T-cell (primary cell): ENCODE data around the gene SHISAL1. TPM values are rescaled to one million over a fixed set of nuclear protein-coding genes. Genes with fewer than 3 reads are reported as not detected.

Experiments
- ATAC-seq, 4 experiments: fragments of 200-7000 bp in 3 of 4; fragments of 150-1000 bp in 1 of 4; cut with Tn5 transposase; replicated peaks in 1 of 4; 1 replicate in 3 of 4; 2 replicates in 1 of 4; pipeline ENCODE4 v1.10.0; 2021; ENCODE audit warnings: moderate library complexity in 3 of 4, mild to moderate bottlenecking in 2 of 4, moderate number of reproducible peaks in 1 of 4
- CTCF ChIA-PET, 2 donors: fragments of 300-600 bp; sonication (Branson Sonifier 250); formaldehyde crosslinking; loops; one replicate each; lab custom pipeline; 2022; ENCODE audit warnings: antibody characterized with exemption in 2 of 2; lab: Charles Lee
- POLR2A ChIA-PET, 2 donors: fragments of 300-600 bp; sonication (Branson Sonifier 250); formaldehyde crosslinking; loops; one replicate each; lab custom pipeline; 2022; ENCODE audit warnings: antibody characterized with exemption in 2 of 2; lab: Charles Lee
- DNase-seq, 35 experiments: peaks; one replicate each; pipeline versions ENCODE4 v3.0.0 to v3.0.0-alpha.2; 2013 to 2023
- H3K27ac ChIP-seq: one replicate; pipeline ENCODE4 v1.5.1; 2013; ENCODE audit warnings: low read length
- H3K27me3 ChIP-seq, 2 experiments: replicated peaks in 1 of 2; 1 replicate in 1 of 2; 2 replicates in 1 of 2; pipeline versions ENCODE4 v1.6.1 to v1.7.0; 2013; ENCODE audit warnings: low read length in 1 of 2, mixed read lengths in 1 of 2; ENCODE audit not compliant: control insufficient read depth in 2 of 2, insufficient read depth in 2 of 2; ENCODE audit errors: extremely low read depth in 1 of 2
- H3K36me3 ChIP-seq, 2 donors: 1 replicate in 1 of 2; 2 replicates in 1 of 2; pipeline versions ENCODE4 v1.6.1 to v1.7.0; 2013; ENCODE audit warnings: low read length in 1 of 2; ENCODE audit not compliant: control insufficient read depth in 2 of 2, insufficient read depth in 1 of 2; ENCODE audit errors: extremely low read depth in 1 of 2
- H3K4me1 ChIP-seq, 2 experiments: 1 replicate in 1 of 2; 2 replicates in 1 of 2; pipeline versions ENCODE4 v1.6.1 to v1.7.0; 2013; ENCODE audit warnings: low read length in 2 of 2, mixed read lengths in 1 of 2; ENCODE audit not compliant: insufficient read depth in 2 of 2, control insufficient read depth in 1 of 2; ENCODE audit errors: extremely low read depth in 1 of 2
- H3K4me3 ChIP-seq, 2 donors: 1 replicate in 1 of 2; 2 replicates in 1 of 2; pipeline versions ENCODE4 v1.5.1 to v1.7.0; 2013; ENCODE audit warnings: mild to moderate bottlenecking in 2 of 2, low read length in 1 of 2, moderate library complexity in 1 of 2; ENCODE audit not compliant: control insufficient read depth in 1 of 2; ENCODE audit errors: extremely low read depth in 1 of 2
- H3K9me3 ChIP-seq: 2 replicates; pipeline ENCODE4 v1.7.0; 2013
- H3K27ac Mint-ChIP-seq, 2 donors: one replicate each; pipeline ENCODE4 v1.8.0; 2020 to 2021; ENCODE audit warnings: mild to moderate bottlenecking in 2 of 2, mixed read lengths in 2 of 2
- H3K27me3 Mint-ChIP-seq, 2 donors: one replicate each; pipeline ENCODE4 v1.8.0; 2021 to 2022; ENCODE audit warnings: mixed read lengths in 2 of 2
- H3K36me3 Mint-ChIP-seq: one replicate; pipeline ENCODE4 v1.8.0; 2021; ENCODE audit warnings: mixed read lengths
- H3K4me1 Mint-ChIP-seq, 3 donors: one replicate each; pipeline ENCODE4 v1.8.0; 2020 to 2022; ENCODE audit warnings: mixed read lengths in 3 of 3, mild to moderate bottlenecking in 1 of 3
- H3K4me3 Mint-ChIP-seq, 3 donors: one replicate each; pipeline ENCODE4 v1.8.0; 2020 to 2022; ENCODE audit warnings: mild to moderate bottlenecking in 3 of 3, mixed read lengths in 3 of 3, moderate library complexity in 3 of 3
- H3K9me3 Mint-ChIP-seq, 3 donors: one replicate each; pipeline ENCODE4 v1.8.0; 2020 to 2022; ENCODE audit warnings: mixed read lengths in 3 of 3
- WGBS: methylation state at CpG from one replicate; pipeline ENCODE4 v1.1.5; 2013; ENCODE audit warnings: missing lambda C conversion rate; ENCODE audit not compliant: insufficient coverage; 5-methylcytosine and 5-hydroxymethylcytosine counted together
- total RNA-seq, 35 experiments: library from RNA in 6 of 35; stranded (reverse) in 6 of 35; fragments of 120-200 nt in 1 of 35; gene quantifications; one replicate each; pipeline versions ENCODE4 v1.2.1 to v1.2.4 and lab custom pipeline; 2013 to 2026

SHISAL1 gene
- total RNA-seq, 5 donors from 2014 or later (not counting 1 experiment from before 2014, with no cell fraction given): 0.03 to 0.06 TPM; not detected in 3

- no peaks in the 10 kb centered on the region for H3K36me3 Mint-ChIP-seq
- H3K9me3 Mint-ChIP-seq: no peaks in the 10 kb centered on the region
- Histone ChIP-seq H3K27me3 (peaks cover 0 to 12% of the 10 kb centered on the region in 2 experiments), H3K4me1 (peaks cover under 1 to 10% of the 10 kb centered on the region in 2 experiments), H3K4me3 (no peak overlapping the region), H3K36me3 (no peaks in the 10 kb centered on the region), H3K27ac (no peak overlapping the region), H3K9me3 (no peaks in the 10 kb centered on the region)
- DNase-seq: no peak
- H3K4me1 Mint-ChIP-seq: peaks cover 5 to 6% (median 6%) of the 10 kb centered on the region in 3 donors
- ChIA-PET CTCF (no interaction called here), POLR2A (no interaction called here)
- no peak overlapping the region for H3K4me3 Mint-ChIP-seq
- H3K27me3 Mint-ChIP-seq: peaks cover 8 to 13% of the 10 kb centered on the region in 2 donors
- no CpG with 5 or more reads among the region's 9 CpGs for WGBS
- no peak overlapping the region for H3K27ac Mint-ChIP-seq
- ATAC-seq: no peak
Measured at GRCh38 chr22:44319685-44320084, 6.9 kb upstream of the SHISAL1 start.

GRCh38 chr22:44318751-44319150 is 6.0 kb upstream of the SHISAL1 start:
- Histone ChIP-seq H3K4me3 (no peak overlapping the region), H3K36me3 (no peaks in the 10 kb centered on the region), H3K9me3 (no peaks in the 10 kb centered on the region), H3K4me1 (peaks cover 6 to 18% of the 10 kb centered on the region in 2 experiments), H3K27me3 (peaks cover 0 to 10% of the 10 kb centered on the region in 2 experiments), H3K27ac (no peak overlapping the region)
- Mint-ChIP-seq H3K27ac (no peak overlapping the region), H3K36me3 (no peaks in the 10 kb centered on the region), H3K4me1 (peaks cover 11 to 14% (median 11%) of the 10 kb centered on the region in 3 donors), H3K4me3 (no peak overlapping the region), H3K27me3 (peaks cover 5 to 9% of the 10 kb centered on the region in 2 donors), H3K9me3 (no peaks in the 10 kb centered on the region)
- CTCF ChIA-PET: no interaction called here
- ATAC-seq (no peak), DNase-seq (no peak)
- POLR2A ChIA-PET: no interaction called here
- WGBS: 81% methylated on average over 9 of the region's 9 CpGs

- no peak for ATAC-seq
- no peaks in the 10 kb centered on the region for H3K36me3 Mint-ChIP-seq
- Histone ChIP-seq H3K27me3 (peaks cover 0 to 13% of the 10 kb centered on the region in 2 experiments), H3K4me3 (no peak overlapping the region), H3K27ac (no peak overlapping the region), H3K9me3 (no peaks in the 10 kb centered on the region), H3K4me1 (peaks cover 6 to 25% of the 10 kb centered on the region in 2 experiments), H3K36me3 (no peaks in the 10 kb centered on the region)
- ChIA-PET CTCF (no interaction called here), POLR2A (no interaction called here)
- no peak overlapping the region for H3K27ac Mint-ChIP-seq
- WGBS: 93% methylated on average over 10 of the region's 17 CpGs
- peaks cover 11 to 15% (median 11%) of the 10 kb centered on the region in 3 donors for H3K4me1 Mint-ChIP-seq
- no peaks in the 10 kb centered on the region for H3K9me3 Mint-ChIP-seq
- DNase-seq: no peak
- H3K4me3 Mint-ChIP-seq: no peak overlapping the region
- peaks cover 0 to 5% of the 10 kb centered on the region in 2 donors for H3K27me3 Mint-ChIP-seq
Measured at GRCh38 chr22:44317886-44318637, 5.3 kb upstream of the SHISAL1 start.

- CTCF ChIA-PET: no interaction called here
- H3K36me3 Mint-ChIP-seq: no peaks in the 10 kb centered on the region
- H3K27ac Mint-ChIP-seq: no peak overlapping the region
Measured at GRCh38 chr22:44317123-44317444, 4.3 kb upstream of the SHISAL1 start.

GRCh38 chr22:44316393-44317122 is 3.8 kb upstream of the SHISAL1 start:
- no peaks in the 10 kb centered on the region for H3K9me3 ChIP-seq
- 88% methylated on average over 8 of the region's 13 CpGs for WGBS
- peaks cover 0 to 16% of the 10 kb centered on the region in 2 experiments for H3K27me3 ChIP-seq
- peaks cover 6 to 25% of the 10 kb centered on the region in 2 experiments for H3K4me1 ChIP-seq
- ChIA-PET POLR2A (no interaction called here), CTCF (no interaction called here)
- DNase-seq (no peak), ATAC-seq (no peak)
- no peak overlapping the region for H3K4me3 ChIP-seq
- H3K4me3 Mint-ChIP-seq: no peak overlapping the region
- no peaks in the 10 kb centered on the region for H3K9me3 Mint-ChIP-seq
- no peak overlapping the region for H3K27ac Mint-ChIP-seq
- no peak overlapping the region for H3K27ac ChIP-seq
- no peaks in the 10 kb centered on the region for H3K36me3 Mint-ChIP-seq
- no peaks in the 10 kb centered on the region for H3K27me3 Mint-ChIP-seq
- H3K36me3 ChIP-seq: no peaks in the 10 kb centered on the region
- H3K4me1 Mint-ChIP-seq: peaks cover 11 to 15% (median 11%) of the 10 kb centered on the region in 3 donors

More at GRCh38 chr22:44317123-44317444, 4.3 kb upstream of the SHISAL1 start:
- DNase-seq (no peak), ATAC-seq (no peak)
- Histone ChIP-seq H3K4me3 (no peak overlapping the region), H3K9me3 (no peaks in the 10 kb centered on the region), H3K4me1 (peaks cover 6 to 25% of the 10 kb centered on the region in 2 experiments), H3K36me3 (no peaks in the 10 kb centered on the region), H3K27me3 (peaks cover 0 to 16% of the 10 kb centered on the region in 2 experiments), H3K27ac (no peak overlapping the region)
- H3K27me3 Mint-ChIP-seq: no peaks in the 10 kb centered on the region
- 94% methylated on average over 18 of the region's 18 CpGs for WGBS
- no peak overlapping the region for H3K4me3 Mint-ChIP-seq
- peaks cover 11 to 15% (median 11%) of the 10 kb centered on the region in 3 donors for H3K4me1 Mint-ChIP-seq
- POLR2A ChIA-PET: no interaction called here
- H3K9me3 Mint-ChIP-seq: no peaks in the 10 kb centered on the region

GRCh38 chr22:44314425-44315067 is 1.8 kb upstream of the SHISAL1 start:
- no peaks in the 10 kb centered on the region for H3K36me3 ChIP-seq
- H3K27ac Mint-ChIP-seq: no peak overlapping the region
- peaks cover 11 to 15% (median 11%) of the 10 kb centered on the region in 3 donors for H3K4me1 Mint-ChIP-seq
- H3K4me3 Mint-ChIP-seq: peak overlapping the region in 2 of 3 donors; percentile 44
- ATAC-seq (peak in 3 of 4 experiments; percentile 35 to 62 (median 58)), DNase-seq (no peak)
- H3K4me1 ChIP-seq: peaks cover 6 to 25% of the 10 kb centered on the region in 2 experiments
- H3K27ac ChIP-seq: no peak overlapping the region
- H3K9me3 Mint-ChIP-seq: no peaks in the 10 kb centered on the region
- H3K9me3 ChIP-seq: no peaks in the 10 kb centered on the region
- H3K27me3 ChIP-seq: peaks cover 0 to 21% of the 10 kb centered on the region in 2 experiments
- H3K36me3 Mint-ChIP-seq: no peaks in the 10 kb centered on the region
- CTCF ChIA-PET: no interaction called here
- H3K27me3 Mint-ChIP-seq: no peaks in the 10 kb centered on the region
- peak overlapping the region in 1 of 2 donors; percentile 40 for H3K4me3 ChIP-seq
- POLR2A ChIA-PET: no interaction called here
- 47% methylated on average over 7 of the region's 17 CpGs for WGBS
